HG02840 (cell line): ENCODE measurements around the gene ULK2.
"Not testable (repeated sequence)": the region's sequence is repeated elsewhere in the genome, so short reads cannot be mapped to it uniquely, and the experiment has no call there.

Experiments
- ATAC-seq: cut with Tn5 transposase; IDR thresholded peaks from one replicate; pipeline ENCODE4 v1.9.1; 2021; ENCODE audit warnings: mild to moderate bottlenecking, moderate library complexity, moderate number of reproducible peaks; ENCODE audit not compliant: unreplicated experiment, low FRiP score

The ULK2 gene

GRCh38 chr17:19868079-19868395, 301 bp upstream of the ULK2 start:
- ATAC-seq, result no peak

DNA sequence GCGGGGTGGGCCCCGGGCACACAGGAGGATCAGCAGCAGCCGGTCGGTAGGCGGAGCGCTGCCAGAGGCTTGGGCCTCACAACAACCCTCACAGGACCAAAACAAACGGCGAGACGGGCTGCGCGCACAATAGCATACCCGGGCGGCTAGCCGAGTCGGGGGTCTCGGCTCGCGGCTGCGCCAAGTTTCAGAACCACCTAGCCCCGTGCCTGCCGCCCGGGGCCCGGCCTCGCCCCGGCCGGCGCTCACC, 732 bp downstream of the ULK2 start:
- no peak for ATAC-seq

GRCh38 chr17:19865021-19865420, 2.7 kb downstream of the ULK2 start:
- ATAC-seq, result no peak

DNA sequence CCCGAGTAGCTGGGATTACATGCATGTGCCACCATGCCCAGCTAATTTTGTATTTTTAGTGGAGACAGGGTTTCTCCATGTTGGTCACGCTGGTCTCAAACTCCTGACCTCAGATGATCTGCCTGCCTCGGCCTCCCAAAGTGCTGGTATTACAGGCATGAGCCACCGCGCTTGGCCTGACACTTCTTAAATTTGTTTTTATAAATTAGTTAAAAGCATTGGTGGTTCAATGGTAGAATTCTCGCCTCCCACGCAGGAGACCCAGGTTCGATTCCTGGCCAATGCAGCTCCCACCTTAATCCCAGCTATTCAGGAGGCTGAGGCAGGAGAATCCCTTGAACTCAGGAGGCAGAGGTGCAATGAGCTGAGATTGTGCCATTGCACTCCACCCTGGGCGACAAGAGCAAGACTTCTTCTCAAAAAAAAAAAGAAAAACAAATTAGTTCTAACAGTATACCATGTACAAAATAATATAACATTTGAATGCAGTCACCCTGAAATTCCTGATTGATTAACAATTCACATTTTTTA, 7.0 kb downstream of the ULK2 start:
- ATAC-seq, result not testable (repeated sequence)

DNA sequence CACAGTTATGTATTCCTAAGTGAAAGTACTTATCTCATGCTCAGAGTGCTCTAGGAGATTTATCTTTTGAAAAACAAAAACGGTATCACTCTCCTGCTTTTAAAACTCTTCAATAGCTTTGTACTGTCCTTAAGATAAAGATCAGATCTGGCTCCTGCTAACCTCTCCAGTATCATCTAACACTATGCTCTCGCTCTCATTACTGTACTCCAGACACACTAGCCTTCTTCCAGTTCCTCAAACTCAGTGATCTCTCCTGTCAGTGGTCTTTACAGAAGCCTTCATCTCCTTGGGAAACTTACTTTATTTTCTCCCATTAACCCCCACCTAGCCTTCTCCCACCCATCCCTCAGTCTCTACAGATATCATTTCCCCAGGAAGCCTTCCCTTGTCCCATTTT, 10.1 kb downstream of the ULK2 start:
- no peak for ATAC-seq

- no peak for ATAC-seq
Observed at GRCh38 chr17:19833914-19834313, 33.8 kb downstream of the ULK2 start.

GRCh38 chr17:19830061-19830460, 37.7 kb downstream of the ULK2 start:
- ATAC-seq, result no peak

DNA sequence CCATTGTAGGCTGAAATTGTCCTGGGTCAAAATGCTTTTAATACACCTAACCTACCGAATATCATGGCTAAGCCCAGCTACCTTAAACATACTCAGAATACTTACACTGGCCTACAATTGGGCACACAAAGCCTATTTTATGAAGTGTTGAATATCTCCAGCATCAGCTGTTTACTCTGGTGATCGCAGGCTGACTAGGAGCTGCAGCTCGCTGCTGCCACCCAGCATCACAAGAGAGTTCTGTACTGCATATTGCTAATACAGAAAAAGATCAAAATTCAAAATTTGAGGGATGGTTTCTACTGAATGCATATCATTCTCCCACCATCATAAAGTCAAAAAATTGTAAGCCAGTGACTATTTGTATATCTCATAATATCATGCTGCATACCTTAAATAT, 55.3 kb downstream of the ULK2 start:
- ATAC-seq, result no peak

DNA sequence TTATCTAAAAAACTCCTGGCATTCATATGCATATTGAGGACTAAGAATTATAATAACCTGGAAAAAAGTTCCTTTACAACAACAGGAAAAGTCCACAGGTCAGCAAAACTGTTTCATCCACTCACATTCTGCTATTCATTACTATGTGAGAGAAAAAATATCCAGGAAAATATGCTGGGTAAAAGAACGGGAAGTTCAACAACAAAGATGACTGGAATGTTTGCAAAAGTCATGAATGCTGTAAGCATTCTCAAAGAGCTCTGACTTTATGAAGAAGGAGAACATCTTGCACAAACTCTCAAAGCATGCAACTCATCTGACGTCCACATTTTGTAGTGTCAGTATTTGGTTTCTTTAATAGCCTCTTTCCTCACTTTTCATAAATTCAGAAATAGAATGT, 62.7 kb downstream of the ULK2 start:
- no peak for ATAC-seq

- ATAC-seq, result no peak
Observed at GRCh38 chr17:19800571-19800970, 67.2 kb downstream of the ULK2 start.

GRCh38 chr17:19799796-19800195, 67.9 kb downstream of the ULK2 start:
- ATAC-seq, result no peak

GRCh38 chr17:19796457-19796856, 71.3 kb downstream of the ULK2 start:
- no peak for ATAC-seq

GRCh38 chr17:19791918-19792550, 75.7 kb downstream of the ULK2 start:
- no peak for ATAC-seq

DNA sequence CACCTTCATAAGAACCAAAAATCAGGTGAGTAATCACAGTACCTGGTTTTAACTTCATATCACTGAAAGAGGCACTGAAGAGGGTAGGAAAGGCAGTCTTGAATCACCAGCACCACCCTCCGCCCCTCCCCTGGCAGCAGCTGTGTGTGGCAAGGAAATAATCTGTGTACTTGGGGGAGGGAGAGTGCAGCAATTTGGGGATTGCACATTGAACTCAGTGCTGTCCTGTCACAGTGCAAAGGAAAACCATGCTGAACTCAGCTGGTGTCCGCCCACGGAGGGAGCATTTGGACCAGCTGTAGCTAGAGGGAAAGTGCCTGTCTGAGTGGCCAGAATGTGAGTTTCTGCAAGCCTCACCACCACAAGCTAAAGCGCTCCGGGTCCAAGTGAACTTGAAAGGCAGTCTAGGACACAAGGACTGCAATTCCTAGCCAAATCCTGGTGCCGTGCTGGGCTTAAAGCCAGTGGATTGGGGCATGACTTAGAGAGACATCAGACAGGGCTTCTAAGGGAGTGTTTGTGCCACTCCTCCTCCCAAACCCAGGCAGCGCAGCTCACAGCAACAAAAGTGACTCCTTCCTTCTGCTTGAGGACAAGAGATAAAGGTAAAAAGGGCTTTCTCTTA, 79.9 kb downstream of the ULK2 start:
- no peak for ATAC-seq

DNA sequence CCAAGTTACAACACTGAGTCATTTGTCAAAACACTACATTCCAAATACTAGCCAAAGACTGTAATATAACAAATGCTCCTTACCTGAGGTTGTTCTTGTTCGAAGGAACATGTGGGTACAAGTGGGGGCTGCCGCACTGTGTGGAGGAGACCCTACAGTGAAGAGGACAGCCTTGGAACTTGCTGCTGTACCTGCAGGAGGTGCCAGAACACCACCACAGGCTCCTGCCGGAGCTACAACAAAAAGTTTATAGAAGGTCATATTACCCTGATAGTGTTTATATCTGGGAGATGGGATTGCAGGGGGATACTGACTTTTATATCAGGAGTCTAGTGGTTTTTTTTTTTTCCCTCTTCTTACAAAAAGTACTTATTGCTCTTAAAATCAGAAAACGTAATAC, 81.9 kb downstream of the ULK2 start:
- no peak for ATAC-seq

DNA sequence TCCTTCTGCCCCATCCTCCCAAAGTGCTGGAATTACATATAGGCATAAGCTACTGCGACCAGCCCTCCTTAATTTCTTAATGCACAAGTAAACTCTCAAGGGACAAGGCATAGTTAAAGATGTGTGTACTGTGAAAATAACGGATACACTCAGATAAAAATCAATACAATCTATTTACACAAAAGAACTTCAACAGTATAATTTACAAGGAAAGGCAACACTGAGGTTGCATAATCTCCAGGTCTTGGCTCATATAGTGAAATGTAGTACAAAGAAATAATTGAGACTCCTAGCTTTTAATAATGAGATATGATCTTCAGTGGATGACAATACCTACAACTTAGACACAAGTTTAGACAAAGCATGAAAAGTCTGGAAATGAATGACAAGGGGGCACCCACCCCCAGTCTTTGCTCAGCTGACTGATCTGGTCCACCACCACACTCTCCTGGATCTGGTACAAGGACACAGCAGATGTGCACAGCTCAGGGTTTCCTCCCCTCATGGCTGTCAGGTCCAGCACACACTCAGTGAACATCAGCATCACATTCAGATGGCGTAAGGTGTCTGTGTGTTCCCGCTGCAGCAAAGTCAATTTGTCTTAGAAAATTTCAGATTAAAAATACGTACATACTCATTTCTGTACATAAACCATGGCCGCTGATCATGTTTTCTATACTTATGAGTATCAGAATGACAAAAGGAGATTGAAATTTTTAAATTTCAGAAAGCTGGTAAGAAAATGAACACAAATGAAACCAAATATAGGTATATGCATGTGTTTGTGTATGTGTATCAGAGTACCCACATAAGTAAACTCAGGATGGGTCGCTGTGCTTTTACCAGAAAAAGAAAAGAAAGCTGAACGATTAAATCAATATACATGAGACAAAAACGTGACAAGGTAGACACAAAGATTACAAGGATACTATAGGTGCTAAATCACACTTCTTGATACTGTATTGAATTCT, 86.0 kb downstream of the ULK2 start:
- ATAC-seq, result no peak

- no peak for ATAC-seq
Observed at GRCh38 chr17:19780846-19781245, 86.9 kb downstream of the ULK2 start.

- no peak for ATAC-seq
Observed at GRCh38 chr17:19773534-19773933, 94.2 kb downstream of the ULK2 start.

GRCh38 chr17:19771971-19772630, 95.6 kb downstream of the ULK2 start:
- ATAC-seq, result no peak

DNA sequence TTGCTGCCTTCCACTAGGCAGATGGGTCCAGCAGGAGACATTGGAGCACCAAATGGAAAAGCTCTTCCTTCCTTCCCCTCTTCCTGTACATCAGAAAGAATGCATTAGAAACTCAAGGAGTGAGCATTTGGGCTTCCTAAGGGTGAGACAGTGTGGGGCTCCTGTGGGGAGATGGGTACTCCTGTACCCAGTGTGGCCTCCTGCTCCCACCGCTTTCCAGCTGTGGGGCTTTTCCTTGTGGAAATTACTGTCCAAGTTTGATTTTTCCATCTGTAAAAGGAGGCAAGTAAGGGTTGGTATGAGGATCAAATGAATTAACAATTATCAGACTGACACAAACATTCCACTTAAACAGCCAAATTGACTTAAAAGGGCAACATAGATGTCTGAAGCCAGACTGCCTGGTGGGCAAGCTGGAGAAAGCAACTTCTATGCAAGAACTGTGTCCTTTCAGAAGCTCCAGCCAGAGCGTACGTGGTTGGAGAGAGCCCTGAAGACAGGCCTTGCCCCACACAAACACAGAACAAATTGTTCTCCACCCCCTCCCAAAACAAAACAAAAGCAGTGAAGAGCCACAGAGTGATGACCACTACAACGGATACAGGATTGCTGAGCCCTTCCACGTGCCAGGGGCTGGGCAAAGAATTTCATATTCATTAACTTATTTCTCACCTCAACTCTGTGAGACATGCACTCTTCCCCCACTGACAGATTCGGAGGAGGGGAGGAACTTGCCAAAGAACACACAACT, 96.6 kb downstream of the ULK2 start:
- no peak for ATAC-seq
